ENCODE results near the gene UXT. TPM values are rescaled to one million over a fixed set of nuclear protein-coding genes. Genes with fewer than 3 reads are reported as not detected.

UXT gene
- total RNA-seq, 1 experiment from 2014 or later: 129 TPM

DNA sequence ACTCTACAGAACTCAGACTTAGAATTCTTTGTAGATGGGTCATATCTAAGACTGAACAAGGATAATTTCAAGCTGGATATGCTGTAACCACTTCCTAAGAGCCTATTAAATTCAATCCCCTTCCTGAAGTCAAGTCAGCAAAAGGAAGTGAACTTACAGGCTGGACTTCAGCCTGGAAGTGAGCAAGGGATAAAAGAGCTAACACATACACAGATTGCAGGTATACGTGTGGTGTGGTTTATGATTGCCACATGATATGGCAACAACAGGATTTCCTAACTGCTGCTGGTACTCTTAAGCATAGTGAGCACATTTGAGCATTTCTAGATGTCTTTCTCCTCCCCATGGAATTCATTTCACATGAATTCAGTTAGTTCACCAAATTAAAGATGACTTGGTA, 38.2 kb upstream of the UXT start:
- BruUV-seq (replicated peaks): no TSS peak
- Histone ChIP-seq H3K36me3 (ENCODE audit: control insufficient read depth, insufficient read depth, low read length) (no peaks in the 10 kb centered on the region), H3K9me3 (ENCODE audit: control insufficient read depth, insufficient read depth, low read depth, low read length) (no peaks in the 10 kb centered on the region), H3K27ac (ENCODE audit: low read length) (no peak overlapping the region), H3K27me3 (ENCODE audit: control insufficient read depth, insufficient read depth, low read length) (no peaks in the 10 kb centered on the region), H3K4me1 (ENCODE audit: control insufficient read depth, insufficient read depth, low read length) (no peaks in the 10 kb centered on the region), H3K4me3 (ENCODE audit: low read depth in 2 of 2, low read length in 2 of 2) (no peak overlapping the region)
- DNase-seq (ENCODE audit: low read depth, low spot score): no peak
- POLR2A ChIA-PET: no interaction called here
- CTCF ChIA-PET: no interaction called here
- TF ChIP-seq SIN3A (IDR thresholded peaks at IDR 0.05; ENCODE audit: borderline replicate concordance, insufficient read depth, low read depth, low read length) (no peak), TCF7L2 (IDR thresholded peaks at IDR 0.05; ENCODE audit: low read depth, low read length) (no peak), POLR2AphosphoS5 (IDR thresholded peaks at IDR 0.05; ENCODE audit: low read depth, low read length) (no peak)
- TF ChIP-seq, protein P1, sequence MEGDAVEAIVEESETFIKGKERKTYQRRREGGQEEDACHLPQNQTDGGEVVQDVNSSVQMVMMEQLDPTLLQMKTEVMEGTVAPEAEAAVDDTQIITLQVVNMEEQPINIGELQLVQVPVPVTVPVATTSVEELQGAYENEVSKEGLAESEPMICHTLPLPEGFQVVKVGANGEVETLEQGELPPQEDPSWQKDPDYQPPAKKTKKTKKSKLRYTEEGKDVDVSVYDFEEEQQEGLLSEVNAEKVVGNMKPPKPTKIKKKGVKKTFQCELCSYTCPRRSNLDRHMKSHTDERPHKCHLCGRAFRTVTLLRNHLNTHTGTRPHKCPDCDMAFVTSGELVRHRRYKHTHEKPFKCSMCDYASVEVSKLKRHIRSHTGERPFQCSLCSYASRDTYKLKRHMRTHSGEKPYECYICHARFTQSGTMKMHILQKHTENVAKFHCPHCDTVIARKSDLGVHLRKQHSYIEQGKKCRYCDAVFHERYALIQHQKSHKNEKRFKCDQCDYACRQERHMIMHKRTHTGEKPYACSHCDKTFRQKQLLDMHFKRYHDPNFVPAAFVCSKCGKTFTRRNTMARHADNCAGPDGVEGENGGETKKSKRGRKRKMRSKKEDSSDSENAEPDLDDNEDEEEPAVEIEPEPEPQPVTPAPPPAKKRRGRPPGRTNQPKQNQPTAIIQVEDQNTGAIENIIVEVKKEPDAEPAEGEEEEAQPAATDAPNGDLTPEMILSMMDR (IDR thresholded peaks at IDR 0.05): no peak
- TF ChIP-seq, protein P2, sequence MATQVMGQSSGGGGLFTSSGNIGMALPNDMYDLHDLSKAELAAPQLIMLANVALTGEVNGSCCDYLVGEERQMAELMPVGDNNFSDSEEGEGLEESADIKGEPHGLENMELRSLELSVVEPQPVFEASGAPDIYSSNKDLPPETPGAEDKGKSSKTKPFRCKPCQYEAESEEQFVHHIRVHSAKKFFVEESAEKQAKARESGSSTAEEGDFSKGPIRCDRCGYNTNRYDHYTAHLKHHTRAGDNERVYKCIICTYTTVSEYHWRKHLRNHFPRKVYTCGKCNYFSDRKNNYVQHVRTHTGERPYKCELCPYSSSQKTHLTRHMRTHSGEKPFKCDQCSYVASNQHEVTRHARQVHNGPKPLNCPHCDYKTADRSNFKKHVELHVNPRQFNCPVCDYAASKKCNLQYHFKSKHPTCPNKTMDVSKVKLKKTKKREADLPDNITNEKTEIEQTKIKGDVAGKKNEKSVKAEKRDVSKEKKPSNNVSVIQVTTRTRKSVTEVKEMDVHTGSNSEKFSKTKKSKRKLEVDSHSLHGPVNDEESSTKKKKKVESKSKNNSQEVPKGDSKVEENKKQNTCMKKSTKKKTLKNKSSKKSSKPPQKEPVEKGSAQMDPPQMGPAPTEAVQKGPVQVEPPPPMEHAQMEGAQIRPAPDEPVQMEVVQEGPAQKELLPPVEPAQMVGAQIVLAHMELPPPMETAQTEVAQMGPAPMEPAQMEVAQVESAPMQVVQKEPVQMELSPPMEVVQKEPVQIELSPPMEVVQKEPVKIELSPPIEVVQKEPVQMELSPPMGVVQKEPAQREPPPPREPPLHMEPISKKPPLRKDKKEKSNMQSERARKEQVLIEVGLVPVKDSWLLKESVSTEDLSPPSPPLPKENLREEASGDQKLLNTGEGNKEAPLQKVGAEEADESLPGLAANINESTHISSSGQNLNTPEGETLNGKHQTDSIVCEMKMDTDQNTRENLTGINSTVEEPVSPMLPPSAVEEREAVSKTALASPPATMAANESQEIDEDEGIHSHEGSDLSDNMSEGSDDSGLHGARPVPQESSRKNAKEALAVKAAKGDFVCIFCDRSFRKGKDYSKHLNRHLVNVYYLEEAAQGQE (IDR thresholded peaks at IDR 0.05; ENCODE audit: insufficient read depth in 1 of 2, low read depth in 2 of 2, low read length in 1 of 2): no peak
- ATAC-seq: no peak
- intact Hi-C loops (cut with micrococcal nuclease; ENCODE audit: unreplicated experiment): no loop called here
- in situ Hi-C loops (cut with HindIII; ENCODE audit: low pct_unique_long_range_greater_than_20kb, low sequenced_read_pairs): no loop called here

DNA sequence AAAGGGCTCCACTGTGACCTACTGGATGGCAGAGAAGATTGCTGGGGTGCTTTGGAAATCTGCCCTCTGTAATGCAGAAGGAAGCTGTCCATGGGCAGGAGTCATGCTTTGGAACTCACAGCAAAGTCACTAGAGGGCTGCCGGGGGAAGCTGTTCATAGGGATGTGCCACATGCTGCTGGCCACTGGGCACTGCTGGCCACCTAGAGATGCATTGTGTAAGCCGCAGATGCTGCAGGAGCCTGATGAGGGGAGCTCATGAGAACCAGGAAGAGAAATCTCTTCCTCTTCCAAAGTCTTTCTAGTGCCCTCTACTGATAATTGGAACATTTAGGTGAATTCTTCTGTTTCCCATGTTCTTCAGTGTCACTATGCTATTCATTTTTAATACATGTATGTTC, 31.2 kb upstream of the UXT start:
- DNase-seq (ENCODE audit: low read depth, low spot score) (no peak), ATAC-seq (no peak)
- H3K36me3 ChIP-seq (ENCODE audit: control insufficient read depth, insufficient read depth, low read length): no peaks in the 10 kb centered on the region
- ChIA-PET CTCF (interaction anchor here (0.5 kb wide), 1 partner anchor 151 kb away, joined by 3 read pairs; no protein-coding TSS in a partner anchor), POLR2A (no interaction called here)
- no TSS peak for BruUV-seq (replicated peaks)
- TF ChIP-seq POLR2AphosphoS5 (IDR thresholded peaks at IDR 0.05; ENCODE audit: low read depth, low read length): no peak
- no peak for TF ChIP-seq TCF7L2 (IDR thresholded peaks at IDR 0.05; ENCODE audit: low read depth, low read length)
- TF ChIP-seq, protein P2 (IDR thresholded peaks at IDR 0.05; ENCODE audit: insufficient read depth in 1 of 2, low read depth in 2 of 2, low read length in 1 of 2): no peak
- TF ChIP-seq, protein P1 (IDR thresholded peaks at IDR 0.05): no peak
- no peak for TF ChIP-seq SIN3A (IDR thresholded peaks at IDR 0.05; ENCODE audit: borderline replicate concordance, insufficient read depth, low read depth, low read length)
- H3K4me1 ChIP-seq (ENCODE audit: control insufficient read depth, insufficient read depth, low read length): no peaks in the 10 kb centered on the region
- in situ Hi-C loops (cut with HindIII; ENCODE audit: low pct_unique_long_range_greater_than_20kb, low sequenced_read_pairs): no loop called here
- no peak overlapping the region for H3K27ac ChIP-seq (ENCODE audit: low read length)
- no peak overlapping the region for H3K4me3 ChIP-seq (ENCODE audit: low read depth in 2 of 2, low read length in 2 of 2)
- intact Hi-C loops (cut with micrococcal nuclease; ENCODE audit: unreplicated experiment): no loop called here
- H3K9me3 ChIP-seq (ENCODE audit: control insufficient read depth, insufficient read depth, low read depth, low read length): no peaks in the 10 kb centered on the region
- H3K27me3 ChIP-seq (ENCODE audit: control insufficient read depth, insufficient read depth, low read length): 0 out of 2 replicates have a peak, but pooled peaks cover 2% of the 10 kb centered on the region

Data from Panc1 (cell line).